HT1080 (cell line): Measurements from ENCODE around the gene ARL8B. TPM values are rescaled to one million over a fixed set of nuclear protein-coding genes. Genes with fewer than 3 reads are reported as not detected.
"Not testable (repeated sequence)": the region's sequence is repeated elsewhere in the genome, so short reads cannot be mapped to it uniquely, and the experiment has no call there.

ENCODE experiments used
- DNase-seq: peaks from one replicate; pipeline ENCODE4 v3.0.0-alpha.2; 2015; ENCODE audit warnings: low read depth
- polyA plus RNA-seq, 2 experiments: library from polyadenylated mRNA; depleted of rRNA; stranded (reverse); fragments of >200 nt; gene quantifications; 2 replicates each; pipeline ENCODE4 v1.2.3, GENCODE V29; 2015
- total RNA-seq: library from RNA; depleted of rRNA; stranded (reverse); fragments of >200 nt; shearing (Covaris generic); gene quantifications from 2 replicates; pipeline ENCODE4 v1.2.3, GENCODE V29; 2014; rRNA removed

ARL8B gene
- 30.2 and 35.8 TPM in 2 replicates for total RNA-seq
- 71.7 and 84.4 TPM in 2 replicates for polyA plus RNA-seq (2015; cell fraction: cytosol; rRNA removed)
- polyA plus RNA-seq (2015; cell fraction: nucleus; rRNA removed), result 47.7 and 51.6 TPM in 2 replicates

- DNase-seq, result peak; percentile 88
Measured at GRCh38 chr3:5122030-5122740, at the start of gene ARL8B. TSS of gene ARL8B (plus strand) at chr3:5122292. CDS start at chr3:5122466, 174 bp downstream.

- no peak for DNase-seq
Measured at GRCh38 chr3:5073374-5074085, 48.6 kb upstream of the ARL8B start.

GRCh38 chr3:5078151-5078550, 43.9 kb upstream of the ARL8B start:
- peak; percentile 64 for DNase-seq

- DNase-seq, result no peak
Measured at GRCh38 chr3:5079761-5080160, 42.3 kb upstream of the ARL8B start.

GRCh38 chr3:5080779-5081550, 41.1 kb upstream of the ARL8B start:
- DNase-seq, result no peak

GRCh38 chr3:5081973-5082788, 39.9 kb upstream of the ARL8B start:
- DNase-seq, result not testable (repeated sequence)

DNA sequence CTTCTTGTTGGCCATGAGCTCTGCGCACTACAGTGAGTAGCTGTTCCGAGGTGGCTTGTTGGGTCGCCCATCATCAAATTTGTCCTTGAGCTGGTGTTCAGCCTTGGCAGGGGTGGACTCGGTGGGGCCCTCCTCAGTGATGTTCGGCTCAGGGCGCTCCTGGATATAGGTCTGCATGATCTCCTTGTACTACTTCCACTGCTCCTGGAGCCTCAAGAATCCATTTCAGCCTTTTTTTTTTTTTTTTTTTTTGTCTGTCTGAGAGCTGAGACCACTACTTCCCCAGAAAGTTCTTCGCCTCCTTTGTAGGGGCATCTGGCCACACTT, 39.3 kb upstream of the ARL8B start:
- no peak for DNase-seq

DNA sequence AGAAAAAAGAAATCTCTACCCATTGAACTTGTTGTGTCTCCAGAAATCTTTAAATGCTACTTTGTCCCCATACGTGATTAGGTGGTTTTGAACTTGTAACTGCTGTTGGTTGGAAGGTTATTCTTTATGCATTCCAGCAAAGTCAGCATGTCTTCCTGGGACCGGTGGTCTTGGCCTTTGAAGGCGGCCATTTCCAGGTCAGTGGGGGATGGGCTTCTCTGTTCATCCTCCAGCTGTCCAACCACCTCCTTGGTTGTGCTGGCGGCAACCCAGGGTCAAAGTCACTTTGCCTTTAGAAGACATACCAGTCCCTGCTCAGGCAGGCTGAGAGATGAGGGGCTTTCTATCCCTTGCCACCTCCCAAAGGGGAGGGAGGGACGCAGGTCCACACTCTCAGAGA, 37.9 kb upstream of the ARL8B start:
- DNase-seq, result no peak

DNA sequence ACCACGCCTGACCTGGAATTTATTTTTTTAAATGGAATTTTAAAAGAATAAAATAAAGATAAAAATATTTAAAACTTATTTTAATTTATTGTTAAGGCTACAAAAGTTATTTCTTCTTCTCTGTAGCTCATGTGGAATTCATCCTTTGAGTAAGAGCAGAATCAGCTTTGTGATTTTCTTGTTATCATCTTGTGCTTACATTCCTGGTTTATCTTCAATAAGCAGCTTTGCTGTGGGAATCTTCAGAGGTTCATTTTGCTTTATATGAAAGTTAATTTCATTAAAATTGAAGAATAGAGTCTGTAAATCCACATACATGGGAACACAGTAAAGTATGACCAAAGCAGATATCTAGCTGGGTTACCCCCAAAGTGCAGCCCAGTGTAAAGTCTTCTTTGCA, 35.4 kb upstream of the ARL8B start:
- DNase-seq, result no peak

GRCh38 chr3:5087209-5087608, 34.9 kb upstream of the ARL8B start:
- DNase-seq, result no peak

DNA sequence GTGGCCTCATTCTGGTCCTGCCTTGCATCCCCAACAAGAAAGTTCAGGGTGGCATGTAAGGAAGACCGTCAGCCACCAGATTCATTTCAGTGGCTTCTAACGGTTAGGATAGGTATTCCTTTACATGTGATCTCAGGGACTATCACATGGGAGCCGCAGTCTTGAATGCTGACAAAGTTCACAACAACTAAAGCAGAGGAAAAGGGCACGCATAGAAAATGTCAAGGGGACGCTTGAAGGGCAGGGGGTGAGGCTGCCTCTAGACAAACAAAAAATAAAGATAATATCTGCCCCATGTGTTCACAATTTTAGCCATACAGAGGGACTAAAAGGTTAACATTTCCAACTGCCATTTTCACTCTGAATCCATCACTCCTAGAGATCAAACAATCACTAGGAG, 31.9 kb upstream of the ARL8B start:
- DNase-seq, result no peak

- DNase-seq, result no peak
Measured at GRCh38 chr3:5092018-5092417, 30.1 kb upstream of the ARL8B start.

GRCh38 chr3:5093731-5094130, 28.4 kb upstream of the ARL8B start:
- no peak for DNase-seq

GRCh38 chr3:5095886-5096285, 26.2 kb upstream of the ARL8B start:
- DNase-seq, result no peak

DNA sequence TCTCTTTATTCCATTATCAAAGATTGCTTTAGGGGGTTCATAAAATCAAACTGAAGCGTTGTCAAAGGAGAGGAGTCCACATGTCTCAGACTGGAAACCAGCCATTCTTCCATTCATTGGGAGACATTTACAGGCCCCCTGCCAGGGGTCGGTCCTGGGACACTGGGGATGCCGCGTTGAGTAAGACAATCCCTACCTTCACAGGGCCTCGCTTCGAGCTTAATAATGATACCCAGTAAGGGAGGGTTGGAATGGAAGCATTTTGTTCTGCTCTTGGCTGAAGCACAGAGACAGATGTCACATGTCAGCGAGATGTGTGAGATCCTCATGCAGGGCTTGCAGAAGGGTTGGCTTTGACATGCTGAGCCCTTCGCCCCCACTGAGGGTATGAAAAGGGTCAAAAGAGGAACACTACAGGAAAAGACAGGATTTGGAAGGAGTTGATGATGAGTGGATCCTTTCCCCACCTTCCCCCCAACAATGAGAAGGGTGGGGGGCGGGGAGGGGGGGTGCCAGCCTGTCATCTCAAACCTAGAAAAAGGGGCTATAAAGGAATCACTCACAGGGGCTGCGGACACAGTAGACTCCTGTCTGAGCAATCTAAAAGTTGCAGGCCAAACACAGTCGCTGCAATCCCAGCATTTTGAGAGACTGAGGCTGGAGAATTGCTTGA, 25.6 kb upstream of the ARL8B start:
- no peak for DNase-seq

DNA sequence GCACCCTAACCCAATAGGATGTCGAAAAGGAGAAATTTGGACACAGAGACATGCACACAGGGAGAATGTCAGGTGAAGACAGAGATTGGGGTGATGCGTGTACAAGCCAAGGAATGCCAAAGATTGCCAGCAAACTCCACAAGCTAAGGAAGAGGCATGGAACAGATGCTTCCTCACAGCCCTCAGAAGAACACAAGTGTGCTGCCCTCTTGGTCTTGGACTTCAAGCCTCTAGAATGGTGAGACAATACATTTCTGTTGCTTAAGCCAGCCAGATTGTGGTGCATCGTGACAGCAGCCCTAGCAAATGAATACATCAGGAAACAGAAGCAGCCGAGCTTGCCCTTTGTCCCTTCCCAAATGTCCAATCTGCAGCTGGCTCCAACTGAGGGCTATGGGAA, 23.7 kb upstream of the ARL8B start:
- no peak for DNase-seq

DNA sequence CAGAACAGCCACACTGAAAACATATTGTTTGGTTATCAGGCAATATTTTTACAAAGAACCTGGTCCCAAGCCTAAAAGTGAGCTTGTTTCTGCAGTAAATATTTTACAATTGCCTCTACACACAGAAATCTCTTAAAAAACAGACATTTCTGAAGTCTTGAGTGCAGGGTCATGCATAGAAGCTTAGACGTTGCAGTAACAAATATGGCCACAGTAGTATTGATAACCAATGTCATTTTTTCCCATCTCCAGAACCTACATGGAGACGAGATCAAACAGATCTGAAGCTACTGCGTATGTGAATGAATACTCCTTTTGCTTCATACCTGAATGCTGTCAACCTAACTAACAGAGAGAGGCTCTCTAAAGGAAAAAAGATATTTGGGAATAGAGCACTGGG, 19.6 kb upstream of the ARL8B start:
- no peak for DNase-seq

GRCh38 chr3:5103743-5104142, 18.3 kb upstream of the ARL8B start:
- no peak for DNase-seq

DNA sequence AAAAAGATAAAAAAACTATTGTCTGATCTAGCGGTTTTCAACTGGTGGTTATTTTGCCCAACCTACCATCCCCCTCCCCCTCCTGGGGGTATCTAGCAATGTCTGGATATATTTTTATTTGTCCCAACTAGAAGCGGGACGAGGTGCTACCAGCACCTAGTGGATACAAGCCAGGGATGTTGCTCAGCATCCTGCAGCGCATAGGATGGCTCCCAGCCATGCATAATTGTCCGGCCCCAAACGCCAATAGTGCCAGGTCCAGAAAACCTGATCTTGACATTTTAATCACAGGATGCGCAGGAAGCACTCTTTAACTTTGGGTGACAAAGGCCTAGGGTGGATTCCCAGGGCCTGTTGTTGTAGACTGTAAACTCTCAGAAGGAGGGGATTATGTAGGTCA, 17.0 kb upstream of the ARL8B start:
- no peak for DNase-seq

- not testable (repeated sequence) for DNase-seq
Measured at GRCh38 chr3:5106371-5106770, 15.7 kb upstream of the ARL8B start.

DNA sequence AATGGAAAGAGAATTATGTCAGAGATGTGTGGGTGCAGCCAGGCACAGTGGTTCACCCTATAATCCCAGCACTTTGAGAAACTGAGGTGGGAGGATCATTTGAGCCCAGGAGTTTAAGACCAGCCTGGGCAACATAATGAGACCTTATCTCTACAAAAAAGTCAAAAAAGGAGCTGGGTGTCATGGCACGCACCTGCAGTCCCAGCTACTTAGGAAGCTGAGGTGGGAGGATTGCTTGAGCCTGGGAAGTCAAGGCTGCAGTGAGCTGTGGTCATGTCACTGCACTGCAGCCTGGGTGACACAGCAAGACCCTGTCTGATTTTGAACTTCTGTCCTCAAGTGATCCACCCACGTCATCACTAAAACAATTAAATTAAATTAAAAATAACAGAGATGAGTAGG, 15.2 kb upstream of the ARL8B start:
- DNase-seq, result not testable (repeated sequence)
